ENCODE measurements around the gene TIE1.

Gene TIE1

DNA sequence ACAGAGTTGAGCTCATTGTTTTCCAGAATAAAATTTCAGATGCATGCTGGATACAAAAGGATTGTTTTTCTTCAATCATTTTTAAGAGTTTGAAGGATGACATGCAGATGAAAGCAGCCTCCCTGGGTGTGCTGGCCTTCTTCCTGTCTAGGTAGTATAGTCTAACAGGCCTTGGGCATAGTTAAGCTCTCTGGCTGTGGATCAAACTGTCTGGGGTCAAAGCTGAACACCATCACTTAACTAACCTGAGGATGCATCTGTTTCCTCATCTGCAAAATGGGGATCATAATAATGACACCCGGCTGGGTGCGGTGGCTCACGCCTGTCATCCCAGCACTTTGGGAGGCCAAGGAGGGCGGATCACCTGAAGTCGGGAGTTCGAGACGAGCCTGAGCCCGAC is 6.0 kb upstream of the TIE1 start:
- TF ChIP-seq CTCF (conservative IDR thresholded peaks at IDR 0.05) (no peak), ZFX (IDR thresholded peaks at IDR 0.05) (no peak)
- no peak overlapping the region for H3K27ac ChIP-seq

GRCh38 chr1:43296207-43296606 is 4.6 kb upstream of the TIE1 start:
- H3K27ac ChIP-seq, result no peak overlapping the region
- TF ChIP-seq CTCF (conservative IDR thresholded peaks at IDR 0.05) (no peak), ZFX (IDR thresholded peaks at IDR 0.05) (no peak)

DNA sequence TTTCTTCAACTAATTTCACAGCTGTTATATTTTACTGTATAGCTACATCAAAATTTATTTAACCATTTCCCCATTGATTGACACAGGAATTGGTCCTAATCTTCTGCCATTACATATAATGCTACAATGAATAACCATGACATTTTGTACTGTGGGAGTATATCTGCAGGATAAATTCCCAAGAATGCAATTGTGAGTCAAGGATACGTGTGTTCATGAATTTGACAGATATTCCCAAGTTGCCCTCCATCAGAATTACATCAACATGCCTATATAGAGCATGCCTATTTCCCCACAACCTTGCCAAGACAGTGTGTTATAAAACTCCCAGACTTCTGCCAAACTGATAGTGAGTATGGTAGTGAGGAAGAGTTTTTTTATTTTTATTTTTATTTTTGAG is 2.7 kb upstream of the TIE1 start:
- no peak overlapping the region for H3K27ac ChIP-seq
- no peak for TF ChIP-seq CTCF (conservative IDR thresholded peaks at IDR 0.05)

DNA sequence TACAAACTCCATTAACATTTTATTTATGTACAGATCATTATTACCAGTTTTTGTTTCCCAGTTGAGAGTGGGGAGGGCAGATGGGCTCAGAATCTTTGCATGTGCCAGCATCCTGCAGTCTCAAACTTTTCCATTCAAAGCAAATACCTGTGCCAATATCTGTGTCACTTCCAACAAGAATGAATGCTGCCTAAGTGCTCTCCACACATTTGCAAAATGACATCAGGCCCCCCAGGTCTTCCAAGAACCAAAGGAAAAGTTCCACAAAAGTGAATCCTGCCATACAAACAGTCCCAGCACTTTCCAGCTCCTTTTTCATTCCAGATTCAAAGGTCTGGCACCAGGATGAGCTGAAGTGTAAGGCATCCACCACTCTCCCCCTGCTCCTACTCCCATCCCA is 1.7 kb upstream of the TIE1 start:
- H3K27ac ChIP-seq, result no peak overlapping the region
- no peak for TF ChIP-seq CTCF (conservative IDR thresholded peaks at IDR 0.05)

DNA sequence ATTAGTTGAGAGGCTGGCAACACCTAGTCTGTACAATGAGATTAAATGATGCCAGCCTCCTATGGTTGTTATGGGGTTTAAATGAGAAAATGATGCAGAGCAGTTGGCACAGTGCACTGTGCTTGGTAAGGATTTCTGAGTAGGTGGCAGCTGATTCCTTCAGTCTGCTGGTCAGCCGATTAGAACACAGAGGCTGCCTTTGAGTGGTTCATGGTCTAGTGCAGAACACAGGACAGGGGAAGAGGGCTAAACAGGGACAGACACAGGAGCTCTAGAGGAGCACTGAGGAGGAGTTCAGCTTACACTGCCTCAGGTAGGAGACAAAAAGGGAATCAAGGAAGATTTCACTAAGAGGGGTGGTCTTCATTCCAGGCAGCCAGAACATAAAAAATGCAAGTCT is 1.4 kb downstream of the TIE1 start:
- no peak overlapping the region for H3K27ac ChIP-seq
- TF ChIP-seq CTCF (conservative IDR thresholded peaks at IDR 0.05) (no peak), ZFX (IDR thresholded peaks at IDR 0.05) (no peak)

DNA sequence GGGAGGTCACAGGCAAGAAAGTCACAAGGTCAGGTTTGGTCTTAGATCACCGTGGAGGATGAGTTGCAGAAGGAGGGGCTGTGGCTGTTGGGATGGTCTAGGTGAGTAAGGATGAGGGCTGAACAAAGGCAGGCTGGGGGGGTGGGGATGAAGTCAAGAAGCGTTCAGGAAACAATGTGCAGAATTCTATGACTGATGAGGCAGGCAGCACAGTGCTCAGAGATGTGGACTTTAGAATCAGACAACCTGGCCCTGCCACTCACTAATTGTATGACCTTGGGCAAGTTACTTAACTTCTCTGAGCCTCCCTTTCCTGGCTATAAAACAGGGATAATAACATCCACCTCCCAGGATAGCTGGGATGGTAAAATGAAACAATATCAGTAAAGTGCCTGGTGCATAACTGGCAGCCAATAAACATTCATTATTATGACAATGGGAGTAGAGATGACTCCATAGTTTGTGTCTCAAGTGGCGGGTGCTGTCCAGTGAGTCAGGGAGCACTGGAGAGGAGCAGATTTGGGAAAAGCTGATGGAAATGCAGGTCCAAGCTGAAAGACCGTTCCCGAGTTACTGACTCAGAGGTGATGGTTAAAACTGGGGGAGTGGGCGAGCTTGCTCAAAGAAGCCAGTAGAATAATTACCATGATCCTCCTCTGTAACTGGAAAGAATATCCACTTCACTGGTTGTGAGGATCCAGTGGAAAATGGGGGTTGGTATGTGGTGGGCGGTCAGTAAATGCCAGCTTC is 2.1 kb downstream of the TIE1 start:
- TF ChIP-seq ZFX (IDR thresholded peaks at IDR 0.05), result no peak
- no peak for TF ChIP-seq CTCF (conservative IDR thresholded peaks at IDR 0.05)
- H3K27ac ChIP-seq, result no peak overlapping the region

GRCh38 chr1:43303471-43304313 is 2.9 kb downstream of the TIE1 start:
- H3K27ac ChIP-seq, result no peak overlapping the region
- TF ChIP-seq ZFX (IDR thresholded peaks at IDR 0.05) (no peak), CTCF (conservative IDR thresholded peaks at IDR 0.05) (no peak)

Data from C4-2B (cell line).